NCI-H524 treated with DMSO at 0.1 percent for 48 hours (cell line): ENCODE measurements around the gene SAYSD1.

Experiments used
- DNase-seq: peaks from one replicate; lab custom pipeline; 2025; lab: John Stamatoyannopoulos, UW

SAYSD1 gene

GRCh38 chr6:39058471-39059147 is 56.4 kb downstream of the SAYSD1 start:
- no peak for DNase-seq

GRCh38 chr6:39057251-39058155 is 57.5 kb downstream of the SAYSD1 start:
- no peak for DNase-seq

DNA sequence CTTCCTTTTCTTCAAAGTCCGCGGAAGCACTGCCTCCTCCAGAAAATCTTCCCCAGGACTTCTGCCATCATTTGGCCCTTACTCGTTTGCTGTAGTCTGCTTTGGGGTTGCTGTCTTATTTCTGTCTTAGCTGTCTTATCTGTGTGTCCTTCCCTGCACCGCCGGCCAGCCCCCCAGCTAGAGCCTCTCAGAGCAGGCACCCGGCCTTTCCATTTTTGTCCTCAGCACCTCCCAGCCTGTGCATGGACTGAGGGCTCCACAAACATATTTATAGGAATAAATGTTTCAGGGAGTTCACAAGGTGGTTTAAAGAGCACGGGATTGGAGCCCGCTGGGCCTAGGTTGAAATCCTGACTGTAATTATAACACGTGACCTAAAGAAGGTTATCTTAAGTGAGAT is 58.3 kb downstream of the SAYSD1 start:
- no peak for DNase-seq

- DNase-seq: no peak
Measured at GRCh38 chr6:39056191-39056590, 58.8 kb downstream of the SAYSD1 start.

GRCh38 chr6:39055661-39056060 is 59.3 kb downstream of the SAYSD1 start:
- no peak for DNase-seq

- DNase-seq: no peak
Measured at GRCh38 chr6:39054577-39055142, 60.3 kb downstream of the SAYSD1 start.
